Measurements from ENCODE around the gene COPS9.

Gene COPS9

GRCh38 chr2:240147911-240148587 lies 11.9 kb upstream of the COPS9 start:
- DNase-seq (ENCODE audit: low read depth): no peak

- no peak for DNase-seq (ENCODE audit: low read depth)
These were observed 11.3 kb upstream of the COPS9 start for GRCh38 chr2:240147382-240147781.

- no peak for DNase-seq (ENCODE audit: low read depth)
These were observed 10.6 kb upstream of the COPS9 start for GRCh38 chr2:240146627-240147278.

GRCh38 chr2:240146141-240146561 lies 10.0 kb upstream of the COPS9 start:
- no peak for DNase-seq (ENCODE audit: low read depth)

- no peak for DNase-seq (ENCODE audit: low read depth)
These were observed 9.4 kb upstream of the COPS9 start for GRCh38 chr2:240145461-240145860.

GRCh38 chr2:240144649-240145261 lies 8.7 kb upstream of the COPS9 start:
- DNase-seq (ENCODE audit: low read depth): no peak

GRCh38 chr2:240143801-240144648 lies 7.9 kb upstream of the COPS9 start:
- peak; percentile 10 for DNase-seq (ENCODE audit: low read depth)

- DNase-seq (ENCODE audit: low read depth): no peak
These were observed 7.2 kb upstream of the COPS9 start for GRCh38 chr2:240143276-240143675.

GRCh38 chr2:240142859-240143258 lies 6.8 kb upstream of the COPS9 start:
- no peak for DNase-seq (ENCODE audit: low read depth)

GRCh38 chr2:240142256-240142775 lies 6.2 kb upstream of the COPS9 start:
- DNase-seq (ENCODE audit: low read depth): no peak

GRCh38 chr2:240141736-240142135 lies 5.6 kb upstream of the COPS9 start:
- no peak for DNase-seq (ENCODE audit: low read depth)

GRCh38 chr2:240140920-240141319 lies 4.8 kb upstream of the COPS9 start:
- no peak for DNase-seq (ENCODE audit: low read depth)

- DNase-seq (ENCODE audit: low read depth): no peak
These were observed 4.4 kb upstream of the COPS9 start, which contains the start of gene OTOS for GRCh38 chr2:240140511-240140910. Gene OTOS (minus strand): TSS chr2:240140658. CDS start chr2:240140326, 332 bp downstream.

GRCh38 chr2:240139666-240140393 lies 3.7 kb upstream of the COPS9 start:
- no peak for DNase-seq (ENCODE audit: low read depth)

- no peak for DNase-seq (ENCODE audit: low read depth)
These were observed 2.9 kb upstream of the COPS9 start for GRCh38 chr2:240139011-240139441.

- DNase-seq (ENCODE audit: low read depth): no peak
These were observed 2.3 kb upstream of the COPS9 start for GRCh38 chr2:240138254-240138984.

GRCh38 chr2:240137596-240138253 lies 1.6 kb upstream of the COPS9 start:
- DNase-seq (ENCODE audit: low read depth): no peak

GRCh38 chr2:240136671-240137292 lies 677 bp upstream of the COPS9 start:
- no peak for DNase-seq (ENCODE audit: low read depth)

GRCh38 chr2:240135706-240136012 lies 446 bp downstream of the COPS9 start:
- no peak for DNase-seq (ENCODE audit: low read depth)

Measured in fibroblast of the conjunctiva (primary cell).